Measurements from ENCODE around the gene AP5Z1.

The AP5Z1 gene

GRCh38 chr7:4807598-4808016 is 32.2 kb downstream of the AP5Z1 start:
- Histone ChIP-seq H3K4me1 (ENCODE audit: insufficient read depth, low read length) (no peaks in the 10 kb centered on the region), H2AFZ (ENCODE audit: low read depth, low read length) (no peak overlapping the region), H3K27ac (ENCODE audit: low read length) (no peak overlapping the region), H3K27me3 (ENCODE audit: insufficient read depth, low read length, poor library complexity) (no peaks in the 10 kb centered on the region), H3K9me3 (ENCODE audit: insufficient read depth, low read length, severe bottlenecking) (no peaks in the 10 kb centered on the region), H3K9ac (ENCODE audit: low read depth, low read length) (no peak overlapping the region), H4K20me1 (ENCODE audit: insufficient read depth, low read length) (no peaks in the 10 kb centered on the region), H3K4me3 (ENCODE audit: low read depth in 1 of 2, low read length in 2 of 2) (no peak overlapping the region), H3K4me2 (ENCODE audit: insufficient read depth, low read length) (no peak overlapping the region), H3K79me2 (ENCODE audit: insufficient read depth, low read length) (no peaks in the 10 kb centered on the region), H3K36me3 (ENCODE audit: insufficient read depth, low read length) (no peaks in the 10 kb centered on the region)
- no peak for DNase-seq
- TF ChIP-seq CTCF (IDR thresholded peaks at IDR 0.05; ENCODE audit: borderline replicate concordance, extremely low read depth, low read length, poor library complexity, severe bottlenecking) (no peak), EZH2 (IDR thresholded peaks at IDR 0.05; ENCODE audit: borderline replicate concordance, low read depth, low read length, severe bottlenecking) (no peak)
- no peak for ATAC-seq (ENCODE audit: insufficient read depth, low read depth)

GRCh38 chr7:4808026-4808425 is 32.6 kb downstream of the AP5Z1 start:
- H3K27ac ChIP-seq (ENCODE audit: low read length), result no peak overlapping the region
- no peak overlapping the region for H2AFZ ChIP-seq (ENCODE audit: low read depth, low read length)
- H3K4me1 ChIP-seq (ENCODE audit: insufficient read depth, low read length), result no peaks in the 10 kb centered on the region
- TF ChIP-seq CTCF (IDR thresholded peaks at IDR 0.05; ENCODE audit: borderline replicate concordance, extremely low read depth, low read length, poor library complexity, severe bottlenecking) (no peak), EZH2 (IDR thresholded peaks at IDR 0.05; ENCODE audit: borderline replicate concordance, low read depth, low read length, severe bottlenecking) (no peak)
- no peaks in the 10 kb centered on the region for H3K9me3 ChIP-seq (ENCODE audit: insufficient read depth, low read length, severe bottlenecking)
- H3K36me3 ChIP-seq (ENCODE audit: insufficient read depth, low read length), result no peaks in the 10 kb centered on the region
- no peak overlapping the region for H3K9ac ChIP-seq (ENCODE audit: low read depth, low read length)
- DNase-seq, result no peak
- no peak overlapping the region for H3K4me3 ChIP-seq (ENCODE audit: low read depth in 1 of 2, low read length in 2 of 2)
- no peak overlapping the region for H3K4me2 ChIP-seq (ENCODE audit: insufficient read depth, low read length)
- H3K27me3 ChIP-seq (ENCODE audit: insufficient read depth, low read length, poor library complexity), result no peaks in the 10 kb centered on the region
- ATAC-seq (ENCODE audit: insufficient read depth, low read depth), result no peak
- no peaks in the 10 kb centered on the region for H3K79me2 ChIP-seq (ENCODE audit: insufficient read depth, low read length)
- H4K20me1 ChIP-seq (ENCODE audit: insufficient read depth, low read length), result no peaks in the 10 kb centered on the region

GRCh38 chr7:4808565-4808964 is 33.1 kb downstream of the AP5Z1 start:
- Histone ChIP-seq H3K9ac (ENCODE audit: low read depth, low read length) (no peak overlapping the region), H3K27me3 (ENCODE audit: insufficient read depth, low read length, poor library complexity) (no peaks in the 10 kb centered on the region), H3K27ac (ENCODE audit: low read length) (no peak overlapping the region), H3K79me2 (ENCODE audit: insufficient read depth, low read length) (no peaks in the 10 kb centered on the region), H3K4me3 (ENCODE audit: low read depth in 1 of 2, low read length in 2 of 2) (no peak overlapping the region), H3K4me1 (ENCODE audit: insufficient read depth, low read length) (no peaks in the 10 kb centered on the region), H4K20me1 (ENCODE audit: insufficient read depth, low read length) (no peaks in the 10 kb centered on the region), H3K36me3 (ENCODE audit: insufficient read depth, low read length) (no peaks in the 10 kb centered on the region), H3K4me2 (ENCODE audit: insufficient read depth, low read length) (no peak overlapping the region), H3K9me3 (ENCODE audit: insufficient read depth, low read length, severe bottlenecking) (no peaks in the 10 kb centered on the region), H2AFZ (ENCODE audit: low read depth, low read length) (no peak overlapping the region)
- TF ChIP-seq EZH2 (IDR thresholded peaks at IDR 0.05; ENCODE audit: borderline replicate concordance, low read depth, low read length, severe bottlenecking), result no peak
- no peak for TF ChIP-seq CTCF (IDR thresholded peaks at IDR 0.05; ENCODE audit: borderline replicate concordance, extremely low read depth, low read length, poor library complexity, severe bottlenecking)
- ATAC-seq (ENCODE audit: insufficient read depth, low read depth), result no peak
- DNase-seq, result no peak

GRCh38 chr7:4809091-4809591 is 33.7 kb downstream of the AP5Z1 start:
- ATAC-seq (ENCODE audit: insufficient read depth, low read depth), result 0 out of 3 replicates have a peak, but pooled peaks have one; percentile 24
- Histone ChIP-seq H3K79me2 (ENCODE audit: insufficient read depth, low read length) (no peaks in the 10 kb centered on the region), H3K27ac (ENCODE audit: low read length) (no peak overlapping the region), H3K36me3 (ENCODE audit: insufficient read depth, low read length) (no peaks in the 10 kb centered on the region), H3K4me1 (ENCODE audit: insufficient read depth, low read length) (no peaks in the 10 kb centered on the region), H3K4me2 (ENCODE audit: insufficient read depth, low read length) (no peak overlapping the region), H4K20me1 (ENCODE audit: insufficient read depth, low read length) (no peaks in the 10 kb centered on the region), H3K27me3 (ENCODE audit: insufficient read depth, low read length, poor library complexity) (no peaks in the 10 kb centered on the region), H3K9ac (ENCODE audit: low read depth, low read length) (no peak overlapping the region), H3K9me3 (ENCODE audit: insufficient read depth, low read length, severe bottlenecking) (no peaks in the 10 kb centered on the region), H3K4me3 (ENCODE audit: low read depth in 1 of 2, low read length in 2 of 2) (no peak overlapping the region), H2AFZ (ENCODE audit: low read depth, low read length) (no peak overlapping the region)
- no peak for DNase-seq
- TF ChIP-seq CTCF (IDR thresholded peaks at IDR 0.05; ENCODE audit: borderline replicate concordance, extremely low read depth, low read length, poor library complexity, severe bottlenecking) (no peak), EZH2 (IDR thresholded peaks at IDR 0.05; ENCODE audit: borderline replicate concordance, low read depth, low read length, severe bottlenecking) (no peak)

Data from DND-41 (cell line).